ENCODE measurements around the gene MARK2.

MARK2 gene

DNA sequence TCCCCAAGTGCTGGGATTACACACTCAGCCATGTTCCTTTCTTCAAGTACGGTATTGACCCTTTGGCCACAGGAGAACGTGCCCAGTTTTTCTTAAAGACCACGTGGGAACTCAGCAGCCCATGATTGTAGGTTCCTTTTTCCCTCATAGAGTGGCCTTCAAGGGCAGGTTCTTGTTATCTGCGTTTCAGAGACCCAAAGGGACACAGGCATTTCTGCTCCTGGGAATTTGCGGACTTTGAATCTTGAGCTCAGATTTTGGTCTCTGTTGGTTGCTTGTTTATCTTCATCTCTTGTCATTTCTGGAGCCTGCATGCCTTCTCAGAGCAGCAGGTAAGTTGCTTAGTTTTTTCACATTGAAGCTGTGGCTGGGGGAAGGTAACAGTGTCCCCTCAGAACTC lies 12.0 kb downstream of the MARK2 start:
- no peak for DNase-seq (ENCODE audit: low read depth)
- no peak overlapping the region for H3K4me3 ChIP-seq (ENCODE audit: low read depth, low read length)
- TF ChIP-seq, protein P1, sequence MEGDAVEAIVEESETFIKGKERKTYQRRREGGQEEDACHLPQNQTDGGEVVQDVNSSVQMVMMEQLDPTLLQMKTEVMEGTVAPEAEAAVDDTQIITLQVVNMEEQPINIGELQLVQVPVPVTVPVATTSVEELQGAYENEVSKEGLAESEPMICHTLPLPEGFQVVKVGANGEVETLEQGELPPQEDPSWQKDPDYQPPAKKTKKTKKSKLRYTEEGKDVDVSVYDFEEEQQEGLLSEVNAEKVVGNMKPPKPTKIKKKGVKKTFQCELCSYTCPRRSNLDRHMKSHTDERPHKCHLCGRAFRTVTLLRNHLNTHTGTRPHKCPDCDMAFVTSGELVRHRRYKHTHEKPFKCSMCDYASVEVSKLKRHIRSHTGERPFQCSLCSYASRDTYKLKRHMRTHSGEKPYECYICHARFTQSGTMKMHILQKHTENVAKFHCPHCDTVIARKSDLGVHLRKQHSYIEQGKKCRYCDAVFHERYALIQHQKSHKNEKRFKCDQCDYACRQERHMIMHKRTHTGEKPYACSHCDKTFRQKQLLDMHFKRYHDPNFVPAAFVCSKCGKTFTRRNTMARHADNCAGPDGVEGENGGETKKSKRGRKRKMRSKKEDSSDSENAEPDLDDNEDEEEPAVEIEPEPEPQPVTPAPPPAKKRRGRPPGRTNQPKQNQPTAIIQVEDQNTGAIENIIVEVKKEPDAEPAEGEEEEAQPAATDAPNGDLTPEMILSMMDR (IDR thresholded peaks at IDR 0.05; ENCODE audit: control insufficient read depth, extremely low read depth, insufficient read depth): no peak

GRCh38 chr11:63851364-63851763 lies 12.5 kb downstream of the MARK2 start:
- H3K4me3 ChIP-seq (ENCODE audit: low read depth, low read length): no peak overlapping the region
- TF ChIP-seq, protein P1 (IDR thresholded peaks at IDR 0.05; ENCODE audit: control insufficient read depth, extremely low read depth, insufficient read depth): no peak
- no peak for DNase-seq (ENCODE audit: low read depth)

DNA sequence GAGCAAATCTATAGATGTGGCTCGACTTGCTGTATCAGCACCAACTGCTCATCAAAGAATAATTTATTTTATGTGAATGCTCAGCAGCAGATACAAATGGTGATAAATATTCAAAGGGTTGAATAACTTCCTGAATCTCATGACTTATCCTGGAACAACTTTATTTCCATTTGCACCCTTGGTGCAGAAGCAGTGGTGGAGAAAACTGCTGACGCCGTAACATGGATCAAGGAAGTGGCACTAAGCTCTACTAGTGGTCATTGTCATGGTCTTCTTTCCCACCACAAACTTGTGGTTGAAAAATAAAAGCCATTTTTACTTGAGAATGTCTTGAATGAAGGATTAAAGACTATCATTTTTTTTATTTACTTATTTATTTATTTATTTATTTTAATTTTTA lies 14.6 kb downstream of the MARK2 start:
- no peak overlapping the region for H3K4me3 ChIP-seq (ENCODE audit: low read depth, low read length)
- TF ChIP-seq, protein P1 (IDR thresholded peaks at IDR 0.05; ENCODE audit: control insufficient read depth, extremely low read depth, insufficient read depth): no peak
- DNase-seq (ENCODE audit: low read depth): no peak

- TF ChIP-seq, protein P1 (IDR thresholded peaks at IDR 0.05; ENCODE audit: control insufficient read depth, extremely low read depth, insufficient read depth): no peak
- no peak overlapping the region for H3K4me3 ChIP-seq (ENCODE audit: low read depth, low read length)
- no peak for DNase-seq (ENCODE audit: low read depth)
Measured at GRCh38 chr11:63854696-63855095, 15.8 kb downstream of the MARK2 start.

GRCh38 chr11:63855975-63856374 lies 17.1 kb downstream of the MARK2 start:
- no peak for DNase-seq (ENCODE audit: low read depth)
- TF ChIP-seq, protein P1 (IDR thresholded peaks at IDR 0.05; ENCODE audit: control insufficient read depth, extremely low read depth, insufficient read depth): no peak

DNA sequence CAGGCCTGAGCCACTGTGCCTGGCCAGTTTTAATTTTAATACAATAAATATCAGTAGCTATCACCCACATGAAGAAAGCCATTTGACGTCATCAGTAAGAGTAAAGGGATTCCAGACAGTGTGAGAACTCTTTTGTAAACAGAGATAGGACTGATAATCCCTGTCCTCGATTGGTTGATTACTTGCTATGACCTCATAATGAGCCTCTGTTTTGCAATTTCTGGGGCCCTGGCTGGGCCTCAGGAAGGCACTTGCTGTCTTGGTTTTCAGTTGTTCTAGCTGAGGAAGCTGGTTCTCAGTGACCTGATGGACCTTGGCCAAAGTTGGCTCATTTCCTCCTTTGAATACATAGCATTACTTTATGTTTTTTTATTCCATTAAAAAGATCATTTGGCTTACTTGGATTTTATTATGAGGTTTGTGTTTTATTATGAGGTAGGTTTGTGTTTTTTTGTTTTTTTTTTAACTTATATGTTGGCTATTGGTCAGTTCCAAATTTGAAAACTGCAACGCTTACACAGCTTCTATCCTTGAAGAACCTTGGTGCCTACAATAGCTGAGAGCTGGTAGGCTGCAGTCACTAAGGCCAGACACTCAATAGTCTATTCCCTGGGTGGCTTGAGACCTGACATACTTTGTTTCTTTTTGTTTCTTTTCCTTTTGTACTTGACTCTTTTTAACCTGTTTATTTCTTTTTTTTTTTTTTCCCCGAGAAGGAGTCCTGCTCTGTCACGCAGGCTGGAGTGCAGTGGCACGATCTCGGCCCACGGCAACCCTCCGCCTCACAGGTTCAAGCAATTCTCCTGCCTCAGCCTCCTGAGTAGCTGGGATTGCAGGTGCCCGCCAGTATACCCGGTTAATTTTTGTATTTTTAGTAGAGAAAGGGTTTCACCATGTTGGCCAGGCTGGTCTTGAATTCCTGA lies 20.0 kb downstream of the MARK2 start:
- TF ChIP-seq, protein P1 (IDR thresholded peaks at IDR 0.05; ENCODE audit: control insufficient read depth, extremely low read depth, insufficient read depth): no peak

More at GRCh38 chr11:63855975-63856374, 17.1 kb downstream of the MARK2 start:
- no peak overlapping the region for H3K4me3 ChIP-seq (ENCODE audit: low read depth, low read length)

More for the DNA sequence above, 20.0 kb downstream of the MARK2 start:
- H3K4me3 ChIP-seq (ENCODE audit: low read depth, low read length): no peak overlapping the region
- DNase-seq (ENCODE audit: low read depth): no peak
